Endodermal cell (in vitro differentiated cells): ENCODE measurements around the gene RIT2. TPM values are rescaled to one million over a fixed set of nuclear protein-coding genes. Genes with fewer than 3 reads are reported as not detected.

ENCODE experiments used
- DNase-seq: peaks from one replicate; pipeline ENCODE4 v3.0.0-alpha.2; 2017
- H3K27ac ChIP-seq: 2 replicates; pipeline ENCODE4 v1.5.1; 2013; ENCODE audit warnings: mild to moderate bottlenecking, low read depth, low read length, moderate library complexity
- H3K27me3 ChIP-seq: 2 replicates; pipeline ENCODE4 v1.6.1; 2013; ENCODE audit warnings: mild to moderate bottlenecking, low read length, moderate library complexity; ENCODE audit not compliant: insufficient read depth, control insufficient read depth, poor library complexity, severe bottlenecking
- H3K36me3 ChIP-seq: 2 replicates; pipeline ENCODE4 v1.7.0; 2013; ENCODE audit warnings: mild to moderate bottlenecking, low read length, moderate library complexity; ENCODE audit not compliant: control insufficient read depth, insufficient read depth
- H3K4me1 ChIP-seq: one replicate; pipeline ENCODE4 v1.7.0; 2013; ENCODE audit warnings: low read length; ENCODE audit not compliant: control insufficient read depth, insufficient read depth
- H3K4me3 ChIP-seq: 2 replicates; pipeline ENCODE4 v1.5.1; 2013; ENCODE audit warnings: mild to moderate bottlenecking, low read length, moderate library complexity
- H3K9ac ChIP-seq: 2 replicates; pipeline ENCODE4 v1.6.1; 2013; ENCODE audit warnings: mild to moderate bottlenecking, low read length, moderate library complexity; ENCODE audit not compliant: poor library complexity, severe bottlenecking; ENCODE audit errors: extremely low read depth
- H3K9me3 ChIP-seq: 2 replicates; pipeline ENCODE4 v1.6.1; 2013; ENCODE audit warnings: mild to moderate bottlenecking, low read length, moderate library complexity; ENCODE audit not compliant: control insufficient read depth
- H3K27ac Mint-ChIP-seq: 2 replicates; pipeline ENCODE4 v1.8.0; 2020; ENCODE audit warnings: mixed read lengths
- H3K27me3 Mint-ChIP-seq: 2 replicates; pipeline ENCODE4 v1.8.0; 2021; ENCODE audit warnings: mild to moderate bottlenecking, mixed read lengths; ENCODE audit not compliant: insufficient read depth
- H3K36me3 Mint-ChIP-seq: 2 replicates; pipeline ENCODE4 v1.8.0; 2020; ENCODE audit warnings: low read depth, mixed read lengths
- H3K4me1 Mint-ChIP-seq: 2 replicates; pipeline ENCODE4 v1.8.0; 2020; ENCODE audit warnings: mixed read lengths
- H3K4me3 Mint-ChIP-seq: 2 replicates; pipeline ENCODE4 v1.8.0; 2020; ENCODE audit warnings: mild to moderate bottlenecking, moderate library complexity, mixed read lengths
- H3K9me3 Mint-ChIP-seq: 2 replicates; pipeline ENCODE4 v1.8.0; 2020; ENCODE audit warnings: mild to moderate bottlenecking, mixed read lengths
- CTCF ChIP-seq: fragments of 200-600 bp; sonication (generic); conservative IDR thresholded peaks from 2 replicates; pipeline ENCODE4 v1.5.0; 2021; ENCODE audit warnings: antibody characterized with exemption, mild to moderate bottlenecking
- WGBS, 2 experiments: methylation state at CpG; one replicate each; pipeline versions ENCODE4 v1.1.5 to v1.1.7; 2013; ENCODE audit warnings: missing lambda C conversion rate in 2 of 2, mixed read lengths in 1 of 2; ENCODE audit not compliant: insufficient coverage in 1 of 2, insufficient read length in 1 of 2; 5-methylcytosine and 5-hydroxymethylcytosine counted together
- total RNA-seq, 2 donors: library from RNA; stranded (reverse); fragmentation: NEBNext Ultra II Directional in 1 of 2; extraction: Animal tissue kit (Norgen Biotek cat#: 25700) in 1 of 2; gene quantifications; 2 replicates in 1 of 2; 3 replicates in 1 of 2; pipeline ENCODE4 v1.2.1, GENCODE V29; 2021

Gene RIT2
- total RNA-seq, 2 donors from 2014 or later: 0.81 TPM; not detected in 1

GRCh38 chr18:43029414-43029813 lies 86.1 kb downstream of the RIT2 start:
- no peaks in the 10 kb centered on the region for H3K36me3 ChIP-seq
- no peak overlapping the region for H3K27ac Mint-ChIP-seq
- no peak overlapping the region for H3K4me3 Mint-ChIP-seq
- H3K4me1 Mint-ChIP-seq: peaks cover 2% of the 10 kb centered on the region
- no peaks in the 10 kb centered on the region for H3K4me1 ChIP-seq
- TF ChIP-seq CTCF: no peak
- H3K9me3 Mint-ChIP-seq: no peaks in the 10 kb centered on the region
- no peak overlapping the region for H3K4me3 ChIP-seq
- H3K27me3 ChIP-seq: no peaks in the 10 kb centered on the region
- H3K27ac ChIP-seq: no peak overlapping the region
- no peaks in the 10 kb centered on the region for H3K36me3 Mint-ChIP-seq
- no peak for DNase-seq
- H3K9ac ChIP-seq: no peak overlapping the region
- H3K27me3 Mint-ChIP-seq: no peaks in the 10 kb centered on the region
- no peaks in the 10 kb centered on the region for H3K9me3 ChIP-seq

- no peak overlapping the region for H3K4me3 ChIP-seq
- Mint-ChIP-seq H3K36me3 (no peaks in the 10 kb centered on the region), H3K9me3 (no peaks in the 10 kb centered on the region), H3K27ac (no peak overlapping the region), H3K4me3 (no peak overlapping the region), H3K4me1 (no peaks in the 10 kb centered on the region), H3K27me3 (no peaks in the 10 kb centered on the region)
- no peak overlapping the region for H3K27ac ChIP-seq
- no peaks in the 10 kb centered on the region for H3K9me3 ChIP-seq
- TF ChIP-seq CTCF: no peak
- no peak overlapping the region for H3K9ac ChIP-seq
- H3K36me3 ChIP-seq: no peaks in the 10 kb centered on the region
- no peak for DNase-seq
- no peaks in the 10 kb centered on the region for H3K27me3 ChIP-seq
- no peaks in the 10 kb centered on the region for H3K4me1 ChIP-seq
- 88 to 90% methylated on average over 3 of the region's 3 CpGs for WGBS, 2 experiments
These were observed 92.6 kb downstream of the RIT2 start for GRCh38 chr18:43022874-43023273.

- Histone ChIP-seq H3K9ac (no peak overlapping the region), H3K27ac (no peak overlapping the region), H3K4me1 (no peaks in the 10 kb centered on the region), H3K9me3 (no peaks in the 10 kb centered on the region), H3K36me3 (no peaks in the 10 kb centered on the region), H3K4me3 (no peak overlapping the region), H3K27me3 (no peaks in the 10 kb centered on the region)
- Mint-ChIP-seq H3K4me3 (no peak overlapping the region), H3K4me1 (no peaks in the 10 kb centered on the region), H3K9me3 (no peaks in the 10 kb centered on the region), H3K27me3 (no peaks in the 10 kb centered on the region), H3K27ac (no peak overlapping the region), H3K36me3 (no peaks in the 10 kb centered on the region)
- WGBS, 2 experiments: 100% methylated on average over 1 of the region's 1 CpG; no CpG with 5 or more reads in 1 of the 2 experiments
- DNase-seq: no peak
- no peak for TF ChIP-seq CTCF
These were observed 97.9 kb downstream of the RIT2 start for GRCh38 chr18:43017622-43018021.
